ENCODE data around the gene POLR3C.
"Not testable (repeated sequence)": the region's sequence is repeated elsewhere in the genome, so short reads cannot be mapped to it uniquely, and the experiment has no call there.

POLR3C gene

GRCh38 chr1:145806408-145806807 is 17.6 kb upstream of the POLR3C start:
- no peak for DNase-seq (ENCODE audit: low read depth, low spot score)
- Histone ChIP-seq H3K4me3 (no peak overlapping the region), H3K9ac (ENCODE audit: insufficient read length) (no peak overlapping the region), H3K27ac (no peak overlapping the region), H3K36me3 (ENCODE audit: insufficient read depth, low read length) (no peaks in the 10 kb centered on the region), H3K9me3 (ENCODE audit: low read depth, low read length) (no peaks in the 10 kb centered on the region)
- TF ChIP-seq FOXP2 (optimal IDR thresholded peaks at IDR 0.05; ENCODE audit: control extremely low read depth, extremely low read length, insufficient read depth) (no peak), POLR2AphosphoS5 (IDR thresholded peaks at IDR 0.05; ENCODE audit: borderline replicate concordance, low read depth, low read length) (no peak), EZH2 (IDR thresholded peaks at IDR 0.05) (no peak)

GRCh38 chr1:145806844-145807243 is 17.2 kb upstream of the POLR3C start:
- H3K36me3 ChIP-seq (ENCODE audit: insufficient read depth, low read length) = no peaks in the 10 kb centered on the region
- TF ChIP-seq POLR2AphosphoS5 (IDR thresholded peaks at IDR 0.05; ENCODE audit: borderline replicate concordance, low read depth, low read length) (no peak), FOXP2 (optimal IDR thresholded peaks at IDR 0.05; ENCODE audit: control extremely low read depth, extremely low read length, insufficient read depth) (no peak), EZH2 (IDR thresholded peaks at IDR 0.05) (no peak)
- H3K27ac ChIP-seq = no peak overlapping the region
- DNase-seq (ENCODE audit: low read depth, low spot score) = no peak
- H3K9ac ChIP-seq (ENCODE audit: insufficient read length) = no peak overlapping the region
- no peaks in the 10 kb centered on the region for H3K9me3 ChIP-seq (ENCODE audit: low read depth, low read length)
- no peak overlapping the region for H3K4me3 ChIP-seq

- not testable (repeated sequence) for H3K27ac ChIP-seq; H3K9me3 ChIP-seq (ENCODE audit: low read depth, low read length); DNase-seq (ENCODE audit: low read depth, low spot score); H3K4me3 ChIP-seq; H3K36me3 ChIP-seq (ENCODE audit: insufficient read depth, low read length); H3K9ac ChIP-seq (ENCODE audit: insufficient read length)
Observed at GRCh38 chr1:145812977-145813810, 10.8 kb upstream of the POLR3C start.

GRCh38 chr1:145818095-145818494 is 5.9 kb upstream of the POLR3C start:
- not testable (repeated sequence) for H3K9me3 ChIP-seq (ENCODE audit: low read depth, low read length); H3K4me3 ChIP-seq; H3K36me3 ChIP-seq (ENCODE audit: insufficient read depth, low read length); DNase-seq (ENCODE audit: low read depth, low spot score); H3K27ac ChIP-seq; H3K9ac ChIP-seq (ENCODE audit: insufficient read length)

- not testable (repeated sequence) for H3K9ac ChIP-seq (ENCODE audit: insufficient read length); H3K4me3 ChIP-seq; H3K27ac ChIP-seq; DNase-seq (ENCODE audit: low read depth, low spot score); H3K9me3 ChIP-seq (ENCODE audit: low read depth, low read length)
- H3K36me3 ChIP-seq (ENCODE audit: insufficient read depth, low read length) = peaks cover 22% of the 10 kb centered on the region
Observed at GRCh38 chr1:145822779-145823331, 1.1 kb upstream of the POLR3C start.

- Histone ChIP-seq H3K9me3 (ENCODE audit: low read depth, low read length) (no peaks in the 10 kb centered on the region), H3K4me3 (peak overlapping the region; percentile 97), H3K36me3 (ENCODE audit: insufficient read depth, low read length) (peaks cover 38% of the 10 kb centered on the region), H3K9ac (ENCODE audit: insufficient read length) (peak overlapping the region; percentile 97), H3K27ac (peak overlapping the region; percentile 76)
- DNase-seq (ENCODE audit: low read depth, low spot score) = no peak
- TF ChIP-seq EZH2 (IDR thresholded peaks at IDR 0.05) = no peak
- no peak for TF ChIP-seq FOXP2 (optimal IDR thresholded peaks at IDR 0.05; ENCODE audit: control extremely low read depth, extremely low read length, insufficient read depth)
- no peak for TF ChIP-seq POLR2AphosphoS5 (IDR thresholded peaks at IDR 0.05; ENCODE audit: borderline replicate concordance, low read depth, low read length)
Observed at GRCh38 chr1:145824499-145824842, 471 bp downstream of the POLR3C start.

GRCh38 chr1:145826030-145826429 is 2.0 kb downstream of the POLR3C start:
- Histone ChIP-seq H3K9me3 (ENCODE audit: low read depth, low read length) (no peaks in the 10 kb centered on the region), H3K27ac (no peak overlapping the region), H3K4me3 (no peak overlapping the region), H3K36me3 (ENCODE audit: insufficient read depth, low read length) (peaks cover 54% of the 10 kb centered on the region), H3K9ac (ENCODE audit: insufficient read length) (no peak overlapping the region)
- DNase-seq (ENCODE audit: low read depth, low spot score) = no peak
- TF ChIP-seq EZH2 (IDR thresholded peaks at IDR 0.05) (no peak), FOXP2 (optimal IDR thresholded peaks at IDR 0.05; ENCODE audit: control extremely low read depth, extremely low read length, insufficient read depth) (no peak), POLR2AphosphoS5 (IDR thresholded peaks at IDR 0.05; ENCODE audit: borderline replicate concordance, low read depth, low read length) (no peak)

GRCh38 chr1:145827966-145828365 is 4.0 kb downstream of the POLR3C start:
- Histone ChIP-seq H3K27ac (no peak overlapping the region; the same call in 1 of the 2 replicates), H3K36me3 (ENCODE audit: insufficient read depth, low read length) (peaks cover 70% of the 10 kb centered on the region), H3K9ac (ENCODE audit: insufficient read length) (no peak overlapping the region), H3K4me3 (no peak overlapping the region), H3K9me3 (ENCODE audit: low read depth, low read length) (no peaks in the 10 kb centered on the region)
- no peak for DNase-seq (ENCODE audit: low read depth, low spot score)
- no peak for TF ChIP-seq POLR2AphosphoS5 (IDR thresholded peaks at IDR 0.05; ENCODE audit: borderline replicate concordance, low read depth, low read length)
- TF ChIP-seq EZH2 (IDR thresholded peaks at IDR 0.05) = no peak
- TF ChIP-seq FOXP2 (optimal IDR thresholded peaks at IDR 0.05; ENCODE audit: control extremely low read depth, extremely low read length, insufficient read depth) = no peak

- DNase-seq (ENCODE audit: low read depth, low spot score) = no peak
- H3K9me3 ChIP-seq (ENCODE audit: low read depth, low read length) = no peaks in the 10 kb centered on the region
- TF ChIP-seq EZH2 (IDR thresholded peaks at IDR 0.05) (no peak), POLR2AphosphoS5 (IDR thresholded peaks at IDR 0.05; ENCODE audit: borderline replicate concordance, low read depth, low read length) (no peak), FOXP2 (optimal IDR thresholded peaks at IDR 0.05; ENCODE audit: control extremely low read depth, extremely low read length, insufficient read depth) (no peak)
- H3K4me3 ChIP-seq = no peak overlapping the region
- H3K9ac ChIP-seq (ENCODE audit: insufficient read length) = no peak overlapping the region
- H3K36me3 ChIP-seq (ENCODE audit: insufficient read depth, low read length) = peaks cover 75% of the 10 kb centered on the region
- H3K27ac ChIP-seq = no peak overlapping the region; the same call in 1 of the 2 replicates
Observed at GRCh38 chr1:145828367-145829026, 4.5 kb downstream of the POLR3C start.

- not testable (repeated sequence) for H3K4me3 ChIP-seq; H3K27ac ChIP-seq; H3K9ac ChIP-seq (ENCODE audit: insufficient read length); H3K9me3 ChIP-seq (ENCODE audit: low read depth, low read length); DNase-seq (ENCODE audit: low read depth, low spot score)
- H3K36me3 ChIP-seq (ENCODE audit: insufficient read depth, low read length) = peaks cover 95% of the 10 kb centered on the region
Observed at GRCh38 chr1:145830810-145831209, 6.8 kb downstream of the POLR3C start.

All from SK-N-MC (cell line).